Vagina (tissue), 2 donors: Measurements from ENCODE around the gene CCNF.
"Not testable (repeated sequence)": the region's sequence is repeated elsewhere in the genome, so short reads cannot be mapped to it uniquely, and the experiment has no call there.

Experiments used
- POLR2AphosphoS5 ChIP-seq, 2 donors: sonication (generic); formaldehyde crosslinking; IDR thresholded peaks; one replicate each; pipeline ENCODE4 v1.9.0; 2017; ENCODE audit warnings: antibody characterized with exemption in 2 of 2, mild to moderate bottlenecking in 2 of 2, low read depth in 1 of 2; ENCODE audit not compliant: insufficient read depth in 1 of 2
- TF ChIP-seq, protein P1 (sequence below), 3 experiments: fragments of 450-650 bp in 2 of 3; fragments of 200-600 bp in 1 of 3; sonication (generic) in 1 of 3; IDR thresholded peaks; one replicate each; pipeline ENCODE4 v1.5.1; 2017 to 2019; ENCODE audit warnings: antibody characterized with exemption in 3 of 3, mild to moderate bottlenecking in 2 of 3, moderate library complexity in 2 of 3

- not testable (repeated sequence) for TF ChIP-seq POLR2AphosphoS5 (IDR thresholded peaks at IDR 0.05; ENCODE audit: insufficient read depth in 1 of 2, low read depth in 1 of 2)
- TF ChIP-seq, protein P1, sequence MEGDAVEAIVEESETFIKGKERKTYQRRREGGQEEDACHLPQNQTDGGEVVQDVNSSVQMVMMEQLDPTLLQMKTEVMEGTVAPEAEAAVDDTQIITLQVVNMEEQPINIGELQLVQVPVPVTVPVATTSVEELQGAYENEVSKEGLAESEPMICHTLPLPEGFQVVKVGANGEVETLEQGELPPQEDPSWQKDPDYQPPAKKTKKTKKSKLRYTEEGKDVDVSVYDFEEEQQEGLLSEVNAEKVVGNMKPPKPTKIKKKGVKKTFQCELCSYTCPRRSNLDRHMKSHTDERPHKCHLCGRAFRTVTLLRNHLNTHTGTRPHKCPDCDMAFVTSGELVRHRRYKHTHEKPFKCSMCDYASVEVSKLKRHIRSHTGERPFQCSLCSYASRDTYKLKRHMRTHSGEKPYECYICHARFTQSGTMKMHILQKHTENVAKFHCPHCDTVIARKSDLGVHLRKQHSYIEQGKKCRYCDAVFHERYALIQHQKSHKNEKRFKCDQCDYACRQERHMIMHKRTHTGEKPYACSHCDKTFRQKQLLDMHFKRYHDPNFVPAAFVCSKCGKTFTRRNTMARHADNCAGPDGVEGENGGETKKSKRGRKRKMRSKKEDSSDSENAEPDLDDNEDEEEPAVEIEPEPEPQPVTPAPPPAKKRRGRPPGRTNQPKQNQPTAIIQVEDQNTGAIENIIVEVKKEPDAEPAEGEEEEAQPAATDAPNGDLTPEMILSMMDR (IDR thresholded peaks at IDR 0.05), result not testable (repeated sequence)
Observed at GRCh38 chr16:2479996-2480395, 50.7 kb downstream of the CCNF start.
